GM23338 (cell line): Measurements from ENCODE around the gene RNF157.

ENCODE experiments used
- EZH2 ChIP-seq: fragments of 200-600 bp; sonication (generic); IDR thresholded peaks from one replicate; pipeline ENCODE4 v1.8.0; 2017; ENCODE audit warnings: antibody characterized with exemption, mild to moderate bottlenecking, low read depth; ENCODE audit not compliant: unreplicated experiment
- POLR2AphosphoS5 ChIP-seq: IDR thresholded peaks from 2 replicates; pipeline ENCODE4 v1.6.1; 2016; ENCODE audit warnings: antibody characterized with exemption, low read depth
- TF ChIP-seq, protein P1 (sequence below), 2 experiments: fragments of 200-600 bp in 1 of 2; sonication (generic) in 1 of 2; conservative IDR thresholded peaks; 2 replicates each; pipeline versions ENCODE4 v1.5.1 to v1.6.1; 2016 to 2017; ENCODE audit warnings: antibody characterized with exemption in 2 of 2, low read depth in 2 of 2, mild to moderate bottlenecking in 2 of 2, moderate library complexity in 1 of 2
- TF ChIP-seq, protein P2 (sequence below): IDR thresholded peaks from one replicate; pipeline ENCODE4 v1.6.1; 2018; ENCODE audit warnings: antibody characterized with exemption; ENCODE audit not compliant: unreplicated experiment
- TF ChIP-seq, protein P3 (sequence below): IDR thresholded peaks from 2 replicates; pipeline ENCODE4 v1.6.1; 2016; ENCODE audit warnings: antibody characterized with exemption

GRCh38 chr17:76247304-76247703 is 7.0 kb upstream of the RNF157 start:
- TF ChIP-seq, protein P1, sequence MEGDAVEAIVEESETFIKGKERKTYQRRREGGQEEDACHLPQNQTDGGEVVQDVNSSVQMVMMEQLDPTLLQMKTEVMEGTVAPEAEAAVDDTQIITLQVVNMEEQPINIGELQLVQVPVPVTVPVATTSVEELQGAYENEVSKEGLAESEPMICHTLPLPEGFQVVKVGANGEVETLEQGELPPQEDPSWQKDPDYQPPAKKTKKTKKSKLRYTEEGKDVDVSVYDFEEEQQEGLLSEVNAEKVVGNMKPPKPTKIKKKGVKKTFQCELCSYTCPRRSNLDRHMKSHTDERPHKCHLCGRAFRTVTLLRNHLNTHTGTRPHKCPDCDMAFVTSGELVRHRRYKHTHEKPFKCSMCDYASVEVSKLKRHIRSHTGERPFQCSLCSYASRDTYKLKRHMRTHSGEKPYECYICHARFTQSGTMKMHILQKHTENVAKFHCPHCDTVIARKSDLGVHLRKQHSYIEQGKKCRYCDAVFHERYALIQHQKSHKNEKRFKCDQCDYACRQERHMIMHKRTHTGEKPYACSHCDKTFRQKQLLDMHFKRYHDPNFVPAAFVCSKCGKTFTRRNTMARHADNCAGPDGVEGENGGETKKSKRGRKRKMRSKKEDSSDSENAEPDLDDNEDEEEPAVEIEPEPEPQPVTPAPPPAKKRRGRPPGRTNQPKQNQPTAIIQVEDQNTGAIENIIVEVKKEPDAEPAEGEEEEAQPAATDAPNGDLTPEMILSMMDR (conservative IDR thresholded peaks at IDR 0.05; ENCODE audit: low read depth in 2 of 2): no peak
- TF ChIP-seq POLR2AphosphoS5 (no peak), EZH2 (no peak)
- TF ChIP-seq, protein P2, sequence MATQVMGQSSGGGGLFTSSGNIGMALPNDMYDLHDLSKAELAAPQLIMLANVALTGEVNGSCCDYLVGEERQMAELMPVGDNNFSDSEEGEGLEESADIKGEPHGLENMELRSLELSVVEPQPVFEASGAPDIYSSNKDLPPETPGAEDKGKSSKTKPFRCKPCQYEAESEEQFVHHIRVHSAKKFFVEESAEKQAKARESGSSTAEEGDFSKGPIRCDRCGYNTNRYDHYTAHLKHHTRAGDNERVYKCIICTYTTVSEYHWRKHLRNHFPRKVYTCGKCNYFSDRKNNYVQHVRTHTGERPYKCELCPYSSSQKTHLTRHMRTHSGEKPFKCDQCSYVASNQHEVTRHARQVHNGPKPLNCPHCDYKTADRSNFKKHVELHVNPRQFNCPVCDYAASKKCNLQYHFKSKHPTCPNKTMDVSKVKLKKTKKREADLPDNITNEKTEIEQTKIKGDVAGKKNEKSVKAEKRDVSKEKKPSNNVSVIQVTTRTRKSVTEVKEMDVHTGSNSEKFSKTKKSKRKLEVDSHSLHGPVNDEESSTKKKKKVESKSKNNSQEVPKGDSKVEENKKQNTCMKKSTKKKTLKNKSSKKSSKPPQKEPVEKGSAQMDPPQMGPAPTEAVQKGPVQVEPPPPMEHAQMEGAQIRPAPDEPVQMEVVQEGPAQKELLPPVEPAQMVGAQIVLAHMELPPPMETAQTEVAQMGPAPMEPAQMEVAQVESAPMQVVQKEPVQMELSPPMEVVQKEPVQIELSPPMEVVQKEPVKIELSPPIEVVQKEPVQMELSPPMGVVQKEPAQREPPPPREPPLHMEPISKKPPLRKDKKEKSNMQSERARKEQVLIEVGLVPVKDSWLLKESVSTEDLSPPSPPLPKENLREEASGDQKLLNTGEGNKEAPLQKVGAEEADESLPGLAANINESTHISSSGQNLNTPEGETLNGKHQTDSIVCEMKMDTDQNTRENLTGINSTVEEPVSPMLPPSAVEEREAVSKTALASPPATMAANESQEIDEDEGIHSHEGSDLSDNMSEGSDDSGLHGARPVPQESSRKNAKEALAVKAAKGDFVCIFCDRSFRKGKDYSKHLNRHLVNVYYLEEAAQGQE: no peak
- TF ChIP-seq, protein P3, sequence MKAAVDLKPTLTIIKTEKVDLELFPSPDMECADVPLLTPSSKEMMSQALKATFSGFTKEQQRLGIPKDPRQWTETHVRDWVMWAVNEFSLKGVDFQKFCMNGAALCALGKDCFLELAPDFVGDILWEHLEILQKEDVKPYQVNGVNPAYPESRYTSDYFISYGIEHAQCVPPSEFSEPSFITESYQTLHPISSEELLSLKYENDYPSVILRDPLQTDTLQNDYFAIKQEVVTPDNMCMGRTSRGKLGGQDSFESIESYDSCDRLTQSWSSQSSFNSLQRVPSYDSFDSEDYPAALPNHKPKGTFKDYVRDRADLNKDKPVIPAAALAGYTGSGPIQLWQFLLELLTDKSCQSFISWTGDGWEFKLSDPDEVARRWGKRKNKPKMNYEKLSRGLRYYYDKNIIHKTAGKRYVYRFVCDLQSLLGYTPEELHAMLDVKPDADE: no peak
